H54 (cell line): ENCODE measurements around the gene PLA2G4F.
"Not testable (repeated sequence)": the region's sequence is repeated elsewhere in the genome, so short reads cannot be mapped to it uniquely, and the experiment has no call there.

Source experiments
- DNase-seq: peaks from one replicate; pipeline ENCODE4 v3.0.0; 2011; ENCODE audit warnings: low spot score, mixed read lengths; ENCODE audit not compliant: insufficient read length
- FAIRE-seq: peaks from 3 replicates; lab custom pipeline; 2011; peaks lifted over from hg19 to GRCh38; lab: Jason Lieb, UNC
- POLR2A ChIP-seq: IDR thresholded peaks from 2 replicates; pipeline ENCODE4 v1.6.1; 2011; ENCODE audit warnings: low read depth, mild to moderate bottlenecking, low read length

The PLA2G4F gene

GRCh38 chr15:42100021-42100800 is 56.2 kb downstream of the PLA2G4F start:
- DNase-seq (no peak), FAIRE-seq (no peak)
- no peak for TF ChIP-seq POLR2A

- DNase-seq (no peak), FAIRE-seq (no peak)
- TF ChIP-seq POLR2A: no peak
These were observed 59.4 kb downstream of the PLA2G4F start for GRCh38 chr15:42097018-42097417.

- no peak for FAIRE-seq
- no peak for DNase-seq
- no peak for TF ChIP-seq POLR2A
These were observed 61.9 kb downstream of the PLA2G4F start, which contains the start of gene PLA2G4D for GRCh38 chr15:42094512-42094963. TSS of gene PLA2G4D (minus strand) at chr15:42094562. CDS start at chr15:42094459, 103 bp downstream.

- DNase-seq (no peak), FAIRE-seq (no peak)
- TF ChIP-seq POLR2A: no peak
These were observed 62.5 kb downstream of the PLA2G4F start for GRCh38 chr15:42093966-42094365.

- TF ChIP-seq POLR2A: no peak
- DNase-seq (no peak), FAIRE-seq (no peak)
These were observed 63.8 kb downstream of the PLA2G4F start for GRCh38 chr15:42092398-42093318.

- not testable (repeated sequence) for FAIRE-seq, DNase-seq
These were observed 64.6 kb downstream of the PLA2G4F start for GRCh38 chr15:42091753-42092397.

GRCh38 chr15:42090781-42091180 is 65.7 kb downstream of the PLA2G4F start:
- TF ChIP-seq POLR2A: no peak
- FAIRE-seq: no peak
- DNase-seq: no peak

GRCh38 chr15:42090370-42090769 is 66.1 kb downstream of the PLA2G4F start:
- FAIRE-seq (no peak), DNase-seq (no peak)
- no peak for TF ChIP-seq POLR2A

- FAIRE-seq: no peak
- TF ChIP-seq POLR2A: no peak
These were observed 66.5 kb downstream of the PLA2G4F start for GRCh38 chr15:42089942-42090341.

More at GRCh38 chr15:42089942-42090341, 66.5 kb downstream of the PLA2G4F start:
- no peak for DNase-seq
